WERI-Rb-1 (cell line): Measurements from ENCODE around the gene GUCA1A.

ENCODE experiments used
- DNase-seq: peaks from one replicate; pipeline ENCODE4 v3.0.0-alpha.2; 2020
- H3K27ac ChIP-seq: fragments of 250-450 bp; sonication (Bioruptor Pico); 2 replicates; pipeline ENCODE4 v1.5.1; 2020; ENCODE audit warnings: mild to moderate bottlenecking, moderate library complexity
- H3K27me3 ChIP-seq: fragments of 250-450 bp; sonication (Bioruptor Pico); 2 replicates; pipeline ENCODE4 v1.5.1; 2021; ENCODE audit warnings: mild to moderate bottlenecking, low read depth, moderate library complexity; ENCODE audit not compliant: insufficient read depth, severe bottlenecking
- H3K36me3 ChIP-seq: fragments of 250-450 bp; sonication (Bioruptor Pico); 2 replicates; pipeline ENCODE4 v1.5.1; 2020; ENCODE audit warnings: mild to moderate bottlenecking, moderate library complexity
- H3K4me3 ChIP-seq: 2 replicates; pipeline ENCODE4 v1.5.1; 2011; ENCODE audit warnings: low read depth, mild to moderate bottlenecking, control low read depth, low read length
- H3K9me3 ChIP-seq: fragments of 250-450 bp; sonication (Bioruptor Pico); 2 replicates; pipeline ENCODE4 v1.5.1; 2021; ENCODE audit warnings: mild to moderate bottlenecking, moderate library complexity; ENCODE audit not compliant: severe bottlenecking
- CTCF ChIP-seq: IDR thresholded peaks from 2 replicates; pipeline ENCODE4 v1.5.1; 2011; ENCODE audit warnings: low read depth, mild to moderate bottlenecking, control low read depth, inconsistent platforms, low read length

Gene GUCA1A

DNA sequence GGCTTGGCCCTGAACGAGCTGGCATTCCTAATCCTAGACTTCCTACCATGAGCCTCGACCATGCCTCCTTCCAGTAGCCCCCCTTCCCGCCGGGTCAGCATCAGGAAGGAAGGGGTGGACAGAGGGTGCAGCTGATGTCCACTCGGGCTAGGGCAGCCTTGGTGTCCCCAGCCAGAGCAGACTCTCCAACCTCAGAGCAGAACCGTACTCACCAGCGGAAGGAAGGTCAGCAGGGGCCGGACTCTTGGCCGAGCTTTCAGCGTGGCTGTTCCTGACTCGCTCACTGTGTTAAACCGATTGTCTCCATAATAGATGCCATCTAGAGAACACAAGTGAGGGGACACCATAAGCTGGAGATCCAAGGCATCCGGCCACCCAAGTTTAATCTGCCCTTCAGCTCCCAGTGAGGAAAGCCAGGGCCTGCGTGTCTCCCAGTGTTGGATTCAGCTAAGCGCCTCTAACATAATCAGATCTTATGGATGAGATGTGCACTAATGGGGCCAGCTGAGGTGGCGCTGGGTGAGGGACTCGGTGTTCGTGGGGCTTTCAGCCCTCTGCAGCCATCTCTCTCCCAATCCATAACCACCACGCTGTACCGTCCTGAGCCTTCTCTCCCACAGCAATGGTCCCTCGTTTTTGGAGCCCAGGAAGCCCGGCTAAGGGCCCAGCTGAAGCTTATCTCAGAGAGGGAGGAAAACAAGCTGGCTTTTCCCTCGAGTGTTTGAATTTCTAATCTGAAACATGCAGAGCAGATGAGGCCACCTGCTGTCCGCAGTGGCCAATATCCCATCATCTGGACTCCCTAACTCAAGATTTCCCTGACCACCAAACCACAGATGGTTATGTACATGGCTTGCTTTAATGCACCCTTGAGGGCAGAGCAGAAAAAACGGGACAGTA is 44.5 kb upstream of the GUCA1A start:
- Histone ChIP-seq H3K27me3 (no peaks in the 10 kb centered on the region), H3K9me3 (no peaks in the 10 kb centered on the region), H3K27ac (peak overlapping the region; percentile 73), H3K4me3 (peak overlapping the region; percentile 20), H3K36me3 (no peaks in the 10 kb centered on the region)
- peak; percentile 98 for DNase-seq
- TF ChIP-seq CTCF, result peak; percentile 59

- Histone ChIP-seq H3K27me3 (no peaks in the 10 kb centered on the region), H3K36me3 (no peaks in the 10 kb centered on the region), H3K4me3 (no peak overlapping the region), H3K9me3 (no peaks in the 10 kb centered on the region), H3K27ac (peak overlapping the region; percentile 73)
- TF ChIP-seq CTCF, result no peak
- DNase-seq, result no peak
These were observed 43.8 kb upstream of the GUCA1A start for GRCh38 chr6:42129360-42129676.

GRCh38 chr6:42131531-42131930 is 41.6 kb upstream of the GUCA1A start:
- TF ChIP-seq CTCF, result no peak
- Histone ChIP-seq H3K27ac (no peak overlapping the region), H3K4me3 (no peak overlapping the region), H3K27me3 (no peaks in the 10 kb centered on the region), H3K36me3 (no peaks in the 10 kb centered on the region), H3K9me3 (no peaks in the 10 kb centered on the region)
- peak; percentile 47 for DNase-seq

DNA sequence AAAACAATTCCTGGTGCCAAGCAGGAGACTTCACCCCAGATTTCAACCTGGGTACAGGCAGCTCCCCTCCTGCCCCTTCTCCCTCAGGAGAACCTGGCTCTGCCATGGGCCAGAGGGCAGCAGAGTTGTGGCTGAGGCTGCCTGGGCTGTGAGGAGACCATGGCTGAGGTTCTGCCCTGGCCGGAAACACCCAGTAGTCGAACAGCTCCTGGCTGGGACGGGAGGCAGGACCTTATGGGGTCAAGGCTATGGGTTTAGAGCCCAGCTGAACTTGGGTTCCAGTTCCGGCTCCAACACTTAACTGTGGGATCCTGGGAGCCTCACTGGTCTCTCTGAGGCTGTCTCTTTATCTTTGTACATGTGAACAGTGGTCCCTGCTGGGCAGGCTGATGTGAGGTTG is 39.2 kb upstream of the GUCA1A start:
- DNase-seq, result no peak
- no peak for TF ChIP-seq CTCF
- H3K27me3 ChIP-seq, result no peaks in the 10 kb centered on the region

DNA sequence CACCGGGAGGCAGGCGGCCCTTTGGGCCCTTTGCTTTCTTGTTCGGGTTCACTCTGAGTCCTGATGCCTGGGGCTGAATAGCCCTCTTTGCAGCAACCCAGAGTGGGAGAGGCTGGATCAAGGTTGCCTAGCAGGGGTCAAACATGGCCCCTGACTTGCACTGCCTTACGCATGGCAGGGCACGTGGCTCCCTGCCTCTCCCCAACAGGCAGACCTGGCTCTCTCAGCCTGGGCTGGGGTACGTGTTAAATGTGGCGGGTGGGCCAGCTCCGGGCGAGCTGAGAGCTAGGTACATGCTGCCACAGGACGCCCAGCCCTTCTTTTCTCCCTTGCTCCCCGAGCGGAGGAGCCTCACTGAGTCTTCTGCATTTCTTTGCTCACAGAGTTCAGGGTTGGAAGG is 38.0 kb upstream of the GUCA1A start:
- no peaks in the 10 kb centered on the region for H3K27me3 ChIP-seq
- H3K4me3 ChIP-seq, result no peak overlapping the region
- no peaks in the 10 kb centered on the region for H3K9me3 ChIP-seq
- TF ChIP-seq CTCF, result no peak
- no peaks in the 10 kb centered on the region for H3K36me3 ChIP-seq
- no peak for DNase-seq
- H3K27ac ChIP-seq, result no peak overlapping the region

More for the DNA sequence above, 39.2 kb upstream of the GUCA1A start:
- Histone ChIP-seq H3K4me3 (no peak overlapping the region), H3K36me3 (no peaks in the 10 kb centered on the region), H3K27ac (no peak overlapping the region), H3K9me3 (no peaks in the 10 kb centered on the region)

DNA sequence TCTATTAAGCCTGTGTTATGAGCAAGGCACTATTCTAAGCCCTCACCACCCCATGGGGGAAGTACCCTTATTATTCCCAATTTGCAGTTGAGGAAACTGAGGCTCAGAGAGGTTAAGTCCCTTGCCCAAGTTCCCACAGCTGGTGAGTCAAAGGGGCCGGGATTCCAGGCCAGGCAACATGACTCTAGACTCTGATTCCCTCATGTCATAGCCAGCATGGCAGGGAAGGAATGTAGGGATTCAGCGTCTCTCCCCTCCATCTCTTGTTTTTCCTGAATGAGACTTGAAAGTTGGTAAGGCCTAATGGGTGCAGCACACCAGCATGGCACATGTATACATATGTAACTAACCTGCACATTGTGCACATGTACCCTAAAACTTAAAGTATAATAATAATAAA is 37.4 kb upstream of the GUCA1A start:
- Histone ChIP-seq H3K36me3 (no peaks in the 10 kb centered on the region), H3K27me3 (no peaks in the 10 kb centered on the region), H3K27ac (no peak overlapping the region), H3K4me3 (no peak overlapping the region), H3K9me3 (no peaks in the 10 kb centered on the region)
- TF ChIP-seq CTCF, result no peak
- DNase-seq, result no peak
